GM12878 (cell line): ENCODE data around the gene TCP11L2. TPM values are rescaled to one million over a fixed set of nuclear protein-coding genes. Genes with fewer than 3 reads are reported as not detected.

Source experiments
- ATAC-seq: fragments of 200-7000 bp; cut with Tn5 transposase; 3 replicates; pipeline ENCODE4 v1.9.1; 2020; ENCODE audit warnings: mild to moderate bottlenecking, moderate library complexity
- BruUV-seq: library from RNA; stranded (reverse); fragments of 400-500 nt; replicated peaks from 2 replicates; lab custom pipeline; 2021; lab: Mats Ljungman, UMichigan
- CTCF ChIA-PET: fragments of 300-600 bp; sonication (Branson Sonifier 250); formaldehyde crosslinking; extraction: SDS; loops from one replicate; lab custom pipeline; 2021; ENCODE audit warnings: inconsistent platforms; lab: Yijun Ruan, JAX
- POLR2A ChIA-PET: fragments of 350-600 bp; formaldehyde crosslinking; extraction: SDS; loops from one replicate; lab custom pipeline; 2021; ENCODE audit warnings: inconsistent platforms; lab: Charles Lee
- RAD21 ChIA-PET: fragments of 300-600 bp; sonication (Branson Sonifier 250); formaldehyde crosslinking; loops from one replicate; lab custom pipeline; 2023; ENCODE audit warnings: antibody characterized with exemption; ENCODE audit not compliant: unreplicated experiment; lab: Charles Lee
- SMC1A ChIA-PET: fragments of 300-600 bp; sonication (Branson Sonifier 250); formaldehyde crosslinking; loops from one replicate; lab custom pipeline; 2023; ENCODE audit not compliant: unreplicated experiment, uncharacterized antibody; lab: Charles Lee
- DNase-seq: peaks from one replicate; pipeline ENCODE4 v3.0.0-alpha.2; 2011; ENCODE audit warnings: low read depth, low spot score
- FAIRE-seq: peaks from 3 replicates; lab custom pipeline; 2011; peaks lifted over from hg19 to GRCh38; lab: Jason Lieb, UNC
- H2AFZ ChIP-seq: 2 replicates; pipeline ENCODE4 v1.6.0; 2011; ENCODE audit warnings: low read depth, low read length, control low read depth; ENCODE audit not compliant: control insufficient read depth
- H3K27ac ChIP-seq: 2 replicates; pipeline ENCODE4 v1.5.1; 2011; ENCODE audit warnings: control low read depth; ENCODE audit not compliant: control insufficient read depth, insufficient read depth
- H3K27me3 ChIP-seq, 2 experiments: replicated peaks in 1 of 2; 2 replicates each; pipeline versions ENCODE4 v1.6.0 to v1.6.1; 2011; ENCODE audit warnings: low read length in 1 of 2; ENCODE audit not compliant: control insufficient read depth in 2 of 2, insufficient read depth in 2 of 2
- H3K36me3 ChIP-seq, 2 experiments: 2 replicates each; pipeline ENCODE4 v1.5.1; 2011; ENCODE audit warnings: low read length in 1 of 2; ENCODE audit not compliant: control insufficient read depth in 2 of 2, insufficient read depth in 2 of 2
- H3K4me1 ChIP-seq: 2 replicates; pipeline ENCODE4 v1.6.1; 2011; ENCODE audit warnings: mild to moderate bottlenecking, low read length, moderate library complexity, mixed read lengths; ENCODE audit not compliant: control insufficient read depth, insufficient read depth
- H3K4me2 ChIP-seq: 2 replicates; pipeline ENCODE4 v1.6.0; 2011; ENCODE audit warnings: control low read depth; ENCODE audit not compliant: control insufficient read depth, insufficient read depth
- H3K4me3 ChIP-seq: fragments of 200-600 bp; sonication (generic); 2 replicates; pipeline ENCODE4 v1.5.1; 2016
- H3K79me2 ChIP-seq: 2 replicates; pipeline ENCODE4 v1.6.0; 2011; ENCODE audit warnings: low read length; ENCODE audit not compliant: control insufficient read depth, insufficient read depth
- H3K9ac ChIP-seq: 2 replicates; pipeline ENCODE4 v1.8.0; 2011; ENCODE audit warnings: low read length, control low read depth, mixed read lengths; ENCODE audit not compliant: control insufficient read depth, insufficient read depth
- H3K9me3 ChIP-seq: replicated peaks from 3 replicates; pipeline ENCODE4 v1.5.1; 2011; ENCODE audit warnings: mild to moderate bottlenecking, low read length; ENCODE audit not compliant: control insufficient read depth, insufficient read depth
- H4K20me1 ChIP-seq: 2 replicates; pipeline ENCODE4 v1.6.0; 2011; ENCODE audit not compliant: control insufficient read depth, insufficient read depth
- NR2C2 ChIP-seq: IDR thresholded peaks from 2 replicates; pipeline ENCODE4 v1.6.1; 2011; ENCODE audit warnings: borderline replicate concordance, low read depth; ENCODE audit not compliant: control insufficient read depth, insufficient read length
- SIX5 ChIP-seq: IDR thresholded peaks from 2 replicates; pipeline ENCODE4 v1.6.1; 2011; ENCODE audit warnings: mild to moderate bottlenecking, low read depth, low read length, moderate library complexity; ENCODE audit not compliant: severe bottlenecking
- ZBED1 ChIP-seq: IDR thresholded peaks from 2 replicates; pipeline ENCODE4 v1.6.1; 2016; ENCODE audit warnings: borderline replicate concordance
- ZNF207 ChIP-seq: fragments of 450-650 bp; IDR thresholded peaks from 2 replicates; pipeline ENCODE4 v1.6.1; 2014; ENCODE audit warnings: antibody characterized with exemption, mild to moderate bottlenecking, borderline replicate concordance
- WGBS: methylation state at CpG from one replicate; pipeline ENCODE4 v1.1.6; 2016; ENCODE audit warnings: low lambda C conversion rate; ENCODE audit not compliant: insufficient replicate concordance, insufficient coverage; ENCODE audit errors: missing lambda C conversion rate; 5-methylcytosine and 5-hydroxymethylcytosine counted together
- in situ Hi-C: fragments of 300-500 bp; cut with MboI; formaldehyde crosslinking; loops from 9 replicates; pipeline ENCODE4 v1.14.3; 2018; ENCODE audit warnings: mixed read lengths
- intact Hi-C: fragments of 100-400 bp; cut with micrococcal nuclease; formaldehyde crosslinking; loops from one replicate; pipeline ENCODE4 v1.14.2; 2022; ENCODE audit not compliant: unreplicated experiment
- polyA plus RNA-seq, 11 experiments: library from polyadenylated mRNA; depleted of rRNA in 4 of 11; unstranded in 6 of 11; stranded (reverse) in 5 of 11; fragments of >200 nt; fragmentation: Nextera tagmentation in 4 of 11; fragmentation: Illumina TruSeq in 1 of 11; extraction: Ambion mirVana in 4 of 11; extraction: Trizol in 1 of 11; gene quantifications; 1 replicate in 1 of 11; 2 replicates in 10 of 11; pipeline versions ENCODE4 v1.2.1 to v1.2.3, GENCODE V29; 2011 to 2016; ENCODE audit warnings: inconsistent platforms in 2 of 11, missing spikeins in 2 of 11, low read depth in 1 of 11
- total RNA-seq, 4 experiments: library from RNA; depleted of rRNA in 3 of 4; stranded (reverse); fragments of >200 nt in 3 of 4; fragmentation: Illumina TruSeq in 1 of 4; extraction: Trizol in 1 of 4; gene quantifications; 2 replicates each; pipeline versions ENCODE4 v1.2.1 to v1.2.3, GENCODE V29; 2013 to 2021
- TF ChIP-seq, protein P1 (sequence below): IDR thresholded peaks from 2 replicates; pipeline ENCODE4 v1.6.1; 2012; ENCODE audit warnings: low read depth, low read length, improper control_type of control experiment

Gene TCP11L2
- total and polyA plus RNA-seq, 10 of the 15 experiments (the other 5 are each of a cell fraction or from before 2014, with no cell fraction given) = 0.18 to 5.0 (median 0.90) TPM

DNA sequence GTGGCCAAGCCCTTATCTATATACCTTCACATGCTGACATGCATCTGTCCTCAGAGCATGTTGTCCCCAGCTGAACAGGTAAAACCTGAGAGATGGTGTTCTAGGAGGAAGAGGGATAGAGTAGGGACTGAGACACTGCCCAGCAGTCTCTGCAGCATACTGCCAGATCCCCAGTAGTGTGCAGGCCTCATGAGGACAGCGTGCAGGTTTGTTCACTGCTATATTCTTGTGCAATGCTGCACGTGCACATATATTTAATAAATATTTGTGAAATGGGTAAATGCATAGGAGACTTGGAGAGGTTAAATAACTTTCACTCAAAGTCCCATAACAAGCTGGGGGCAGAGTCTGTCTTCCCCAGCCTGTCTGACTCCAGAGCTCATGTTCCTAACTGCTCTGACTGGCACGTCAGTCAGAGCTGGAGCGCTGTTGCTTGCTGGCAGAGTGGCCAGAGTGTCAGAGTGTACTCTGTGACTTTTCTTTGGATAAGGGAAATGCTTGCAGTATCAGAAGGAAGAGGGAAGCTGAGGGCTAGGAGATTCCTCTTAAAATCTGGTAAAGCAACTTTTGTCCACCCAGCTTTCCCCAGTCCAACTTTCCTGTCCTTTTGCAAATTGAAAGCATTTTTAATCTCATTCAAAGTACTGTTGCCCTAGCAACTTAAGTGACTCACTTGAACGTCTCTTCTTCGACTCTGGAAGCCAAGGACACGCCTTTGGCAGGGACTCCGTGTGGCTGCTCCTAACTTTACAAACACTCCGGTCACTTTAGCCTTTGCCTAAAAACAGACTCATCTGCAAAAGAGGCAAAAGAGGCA is 40.1 kb downstream of the TCP11L2 start:
- BruUV-seq = no TSS peak
- WGBS = 56% methylated on average over 9 of the region's 9 CpGs
- in situ Hi-C loops = no loop called here
- no peaks in the 10 kb centered on the region for H3K36me3 ChIP-seq
- no peak for ATAC-seq
- ChIA-PET SMC1A (interaction anchor here (1.4 kb wide), 1 partner anchor 411 kb away, joined by 3 read pairs; no protein-coding TSS in a partner anchor), POLR2A (no interaction called here), CTCF (interaction anchor here (2.1 to 2.2 kb wide), 2 partner anchors 15 to 116 kb away, joined by 6 to 10 read pairs; partner anchors contain the start of gene POLR3B), RAD21 (no interaction called here)
- H2AFZ ChIP-seq = no peak overlapping the region
- no peaks in the 10 kb centered on the region for H3K79me2 ChIP-seq
- DNase-seq = no peak
- no peak overlapping the region for H3K9ac ChIP-seq
- H3K4me1 ChIP-seq = no peaks in the 10 kb centered on the region
- intact Hi-C loops = no loop called here
- FAIRE-seq = no peak
- H3K9me3 ChIP-seq = no peaks in the 10 kb centered on the region
- no peak overlapping the region for H3K27ac ChIP-seq
- no peak overlapping the region for H3K4me2 ChIP-seq
- H3K27me3 ChIP-seq = no peaks in the 10 kb centered on the region
- TF ChIP-seq, protein P1, sequence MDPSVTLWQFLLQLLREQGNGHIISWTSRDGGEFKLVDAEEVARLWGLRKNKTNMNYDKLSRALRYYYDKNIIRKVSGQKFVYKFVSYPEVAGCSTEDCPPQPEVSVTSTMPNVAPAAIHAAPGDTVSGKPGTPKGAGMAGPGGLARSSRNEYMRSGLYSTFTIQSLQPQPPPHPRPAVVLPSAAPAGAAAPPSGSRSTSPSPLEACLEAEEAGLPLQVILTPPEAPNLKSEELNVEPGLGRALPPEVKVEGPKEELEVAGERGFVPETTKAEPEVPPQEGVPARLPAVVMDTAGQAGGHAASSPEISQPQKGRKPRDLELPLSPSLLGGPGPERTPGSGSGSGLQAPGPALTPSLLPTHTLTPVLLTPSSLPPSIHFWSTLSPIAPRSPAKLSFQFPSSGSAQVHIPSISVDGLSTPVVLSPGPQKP = no peak
- TF ChIP-seq NR2C2 (no peak), ZNF207 (no peak), SIX5 (no peak), ZBED1 (no peak)
- H4K20me1 ChIP-seq = no peaks in the 10 kb centered on the region
- no peak overlapping the region for H3K4me3 ChIP-seq
